Activated naive CD8-positive, alpha-beta T cell (primary cell): ENCODE results near the gene MUC20.
A peak's percentile ranks its signal among the peaks of the same experiment; 100 is the strongest.
"Not testable (repeated sequence)": the region's sequence is repeated elsewhere in the genome, so short reads cannot be mapped to it uniquely, and the experiment has no call there.

Experiments
- H3K27ac Mint-ChIP-seq: one replicate; pipeline ENCODE4 v1.8.0; 2021; ENCODE audit warnings: mixed read lengths
- H3K27me3 Mint-ChIP-seq: one replicate; pipeline ENCODE4 v1.8.0; 2021; ENCODE audit warnings: mixed read lengths
- H3K36me3 Mint-ChIP-seq: one replicate; pipeline ENCODE4 v1.8.0; 2021; ENCODE audit warnings: mixed read lengths
- H3K4me1 Mint-ChIP-seq: one replicate; pipeline ENCODE4 v1.8.0; 2021; ENCODE audit warnings: low read depth, mixed read lengths
- H3K4me3 Mint-ChIP-seq: one replicate; pipeline ENCODE4 v1.8.0; 2021; ENCODE audit warnings: mild to moderate bottlenecking, mixed read lengths
- H3K9me3 Mint-ChIP-seq: one replicate; pipeline ENCODE4 v1.8.0; 2021; ENCODE audit warnings: low read depth, mixed read lengths

Gene MUC20

GRCh38 chr3:195720831-195721506 lies at the start of gene MUC20:
MUC20 (plus strand) TSS chr3:195720978; CDS start chr3:195721008, 30 bp downstream.
- H3K27me3 Mint-ChIP-seq, H3K27ac Mint-ChIP-seq, H3K4me3 Mint-ChIP-seq, H3K36me3 Mint-ChIP-seq, H3K9me3 Mint-ChIP-seq, H3K4me1 Mint-ChIP-seq: not testable (repeated sequence)

GRCh38 chr3:195671283-195671682 lies 49.5 kb upstream of the MUC20 start:
- not testable (repeated sequence) for H3K9me3 Mint-ChIP-seq, H3K36me3 Mint-ChIP-seq, H3K4me1 Mint-ChIP-seq, H3K4me3 Mint-ChIP-seq, H3K27ac Mint-ChIP-seq, H3K27me3 Mint-ChIP-seq

GRCh38 chr3:195673711-195674110 lies 47.1 kb upstream of the MUC20 start:
- H3K9me3 Mint-ChIP-seq, H3K4me1 Mint-ChIP-seq, H3K36me3 Mint-ChIP-seq, H3K27me3 Mint-ChIP-seq, H3K4me3 Mint-ChIP-seq, H3K27ac Mint-ChIP-seq: not testable (repeated sequence)

- not testable (repeated sequence) for H3K4me1 Mint-ChIP-seq, H3K36me3 Mint-ChIP-seq, H3K4me3 Mint-ChIP-seq, H3K27ac Mint-ChIP-seq, H3K27me3 Mint-ChIP-seq, H3K9me3 Mint-ChIP-seq
These were observed 42.3 kb upstream of the MUC20 start for GRCh38 chr3:195678391-195679015.

- H3K36me3 Mint-ChIP-seq: peaks cover 11% of the 10 kb centered on the region
- H3K9me3 Mint-ChIP-seq, H3K27ac Mint-ChIP-seq, H3K4me1 Mint-ChIP-seq, H3K27me3 Mint-ChIP-seq, H3K4me3 Mint-ChIP-seq: not testable (repeated sequence)
These were observed 40.1 kb upstream of the MUC20 start for GRCh38 chr3:195680690-195681089.

- not testable (repeated sequence) for H3K27me3 Mint-ChIP-seq, H3K9me3 Mint-ChIP-seq, H3K27ac Mint-ChIP-seq, H3K4me1 Mint-ChIP-seq, H3K4me3 Mint-ChIP-seq
- peaks cover 12% of the 10 kb centered on the region for H3K36me3 Mint-ChIP-seq
These were observed 39.2 kb upstream of the MUC20 start for GRCh38 chr3:195681458-195682103.

- H3K4me3 Mint-ChIP-seq, H3K27ac Mint-ChIP-seq, H3K4me1 Mint-ChIP-seq, H3K27me3 Mint-ChIP-seq, H3K9me3 Mint-ChIP-seq: not testable (repeated sequence)
- H3K36me3 Mint-ChIP-seq: peaks cover 12% of the 10 kb centered on the region
These were observed 38.6 kb upstream of the MUC20 start for GRCh38 chr3:195682104-195682742.

- Mint-ChIP-seq H3K27ac (peak overlapping the region; percentile 25), H3K36me3 (peaks cover 13% of the 10 kb centered on the region)
- H3K4me3 Mint-ChIP-seq, H3K4me1 Mint-ChIP-seq, H3K9me3 Mint-ChIP-seq, H3K27me3 Mint-ChIP-seq: not testable (repeated sequence)
These were observed 36.9 kb upstream of the MUC20 start for GRCh38 chr3:195683722-195684526.

GRCh38 chr3:195684527-195685257 lies 36.1 kb upstream of the MUC20 start:
- not testable (repeated sequence) for H3K4me3 Mint-ChIP-seq, H3K27ac Mint-ChIP-seq, H3K4me1 Mint-ChIP-seq, H3K9me3 Mint-ChIP-seq, H3K27me3 Mint-ChIP-seq
- peaks cover 15% of the 10 kb centered on the region for H3K36me3 Mint-ChIP-seq

- H3K36me3 Mint-ChIP-seq: peaks cover 15% of the 10 kb centered on the region
- H3K27me3 Mint-ChIP-seq, H3K4me3 Mint-ChIP-seq, H3K27ac Mint-ChIP-seq, H3K4me1 Mint-ChIP-seq, H3K9me3 Mint-ChIP-seq: not testable (repeated sequence)
These were observed 34.1 kb upstream of the MUC20 start for GRCh38 chr3:195686537-195687208.

GRCh38 chr3:195687209-195687760 lies 33.5 kb upstream of the MUC20 start:
- Mint-ChIP-seq H3K27ac (peak overlapping the region; percentile 66), H3K36me3 (peaks cover 21% of the 10 kb centered on the region)
- not testable (repeated sequence) for H3K4me1 Mint-ChIP-seq, H3K9me3 Mint-ChIP-seq, H3K27me3 Mint-ChIP-seq, H3K4me3 Mint-ChIP-seq

GRCh38 chr3:195688471-195689183 lies 32.2 kb upstream of the MUC20 start:
- H3K9me3 Mint-ChIP-seq, H3K4me3 Mint-ChIP-seq, H3K27me3 Mint-ChIP-seq, H3K27ac Mint-ChIP-seq, H3K4me1 Mint-ChIP-seq: not testable (repeated sequence)
- H3K36me3 Mint-ChIP-seq: peaks cover 21% of the 10 kb centered on the region
